Body of pancreas (tissue), 4 donors: ENCODE measurements around the gene XPO1.
"Not testable (repeated sequence)": the region's sequence is repeated elsewhere in the genome, so short reads cannot be mapped to it uniquely, and the experiment has no call there.

Source experiments
- POLR2A ChIP-seq, 3 donors: fragments of 450-650 bp; IDR thresholded peaks; one replicate each; pipeline ENCODE4 v1.6.1; 2016; ENCODE audit warnings: antibody characterized with exemption in 3 of 3, mild to moderate bottlenecking in 2 of 3
- TF ChIP-seq, protein P1 (sequence below), 7 experiments: fragments of 450-650 bp in 4 of 7; fragments of 200-600 bp in 3 of 7; sonication (generic) in 3 of 7; IDR thresholded peaks; one replicate each; pipeline ENCODE4 v1.5.1; 2016 to 2019; ENCODE audit warnings: antibody characterized with exemption in 7 of 7

DNA sequence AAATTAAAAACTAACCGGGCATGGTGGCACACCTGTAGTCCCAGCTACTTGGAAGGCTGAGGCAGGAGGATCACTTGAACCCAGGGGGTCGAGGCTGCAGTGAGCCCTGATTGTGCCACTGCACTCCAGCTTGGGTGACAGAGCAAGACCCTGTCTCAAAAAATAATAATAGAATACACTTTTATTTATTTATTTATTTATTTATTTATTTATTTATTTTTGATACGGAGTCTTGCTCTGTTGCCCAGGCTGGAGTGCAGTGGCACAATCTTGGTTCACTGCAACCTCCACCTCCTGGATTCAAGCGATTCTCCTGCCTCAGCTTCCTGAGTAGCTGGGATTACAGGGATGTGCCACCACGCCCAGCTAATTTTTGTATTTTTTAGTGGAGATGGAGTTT, 48.8 kb upstream of the XPO1 start:
- TF ChIP-seq, protein P1, sequence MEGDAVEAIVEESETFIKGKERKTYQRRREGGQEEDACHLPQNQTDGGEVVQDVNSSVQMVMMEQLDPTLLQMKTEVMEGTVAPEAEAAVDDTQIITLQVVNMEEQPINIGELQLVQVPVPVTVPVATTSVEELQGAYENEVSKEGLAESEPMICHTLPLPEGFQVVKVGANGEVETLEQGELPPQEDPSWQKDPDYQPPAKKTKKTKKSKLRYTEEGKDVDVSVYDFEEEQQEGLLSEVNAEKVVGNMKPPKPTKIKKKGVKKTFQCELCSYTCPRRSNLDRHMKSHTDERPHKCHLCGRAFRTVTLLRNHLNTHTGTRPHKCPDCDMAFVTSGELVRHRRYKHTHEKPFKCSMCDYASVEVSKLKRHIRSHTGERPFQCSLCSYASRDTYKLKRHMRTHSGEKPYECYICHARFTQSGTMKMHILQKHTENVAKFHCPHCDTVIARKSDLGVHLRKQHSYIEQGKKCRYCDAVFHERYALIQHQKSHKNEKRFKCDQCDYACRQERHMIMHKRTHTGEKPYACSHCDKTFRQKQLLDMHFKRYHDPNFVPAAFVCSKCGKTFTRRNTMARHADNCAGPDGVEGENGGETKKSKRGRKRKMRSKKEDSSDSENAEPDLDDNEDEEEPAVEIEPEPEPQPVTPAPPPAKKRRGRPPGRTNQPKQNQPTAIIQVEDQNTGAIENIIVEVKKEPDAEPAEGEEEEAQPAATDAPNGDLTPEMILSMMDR (IDR thresholded peaks at IDR 0.05) = not testable (repeated sequence)
- TF ChIP-seq POLR2A (IDR thresholded peaks at IDR 0.05) = not testable (repeated sequence)
